ENCODE data around the gene VCX2. TPM values are rescaled to one million over a fixed set of nuclear protein-coding genes. Genes with fewer than 3 reads are reported as not detected.

VCX2 gene
- total and polyA plus RNA-seq, 2 donors (not counting 1 experiment from before 2014, with no cell fraction given): not detected

GRCh38 chrX:8192276-8192675 lies 21.2 kb upstream of the VCX2 start:
- Histone ChIP-seq H3K27ac (ENCODE audit: insufficient read depth, low read length) (no peak overlapping the region), H3K9me3 (ENCODE audit: control insufficient read depth, insufficient read depth, low read depth, low read length) (no peaks in the 10 kb centered on the region), H3K4me1 (ENCODE audit: control insufficient read depth, extremely low read depth, insufficient read depth, low read length) (no peaks in the 10 kb centered on the region), H4K20me1 (ENCODE audit: control insufficient read depth, extremely low read depth, insufficient read depth, low read length) (no peaks in the 10 kb centered on the region), H3K27me3 (ENCODE audit: control insufficient read depth, insufficient read depth, low read length) (no peaks in the 10 kb centered on the region), H3K79me2 (ENCODE audit: control insufficient read depth, insufficient read depth, low read length) (no peaks in the 10 kb centered on the region), H2AFZ (ENCODE audit: low read length) (no peak overlapping the region), H3K36me3 (ENCODE audit: control insufficient read depth, insufficient read depth, low read length) (no peaks in the 10 kb centered on the region), H3K4me3 (replicated peaks in 1 of 4; ENCODE audit: control extremely low read depth in 1 of 4, insufficient read depth in 1 of 4, low read depth in 3 of 4, low read length in 4 of 4) (no peak overlapping the region), H3K9ac (ENCODE audit: insufficient read depth, low read length) (no peak overlapping the region), H3K4me2 (ENCODE audit: extremely low read depth, insufficient read depth, low read length) (no peak overlapping the region)
- peak in 1 of 2 donors; percentile 13 for DNase-seq (ENCODE audit: low read depth in 2 of 2)
- no peak for TF ChIP-seq EZH2 (IDR thresholded peaks at IDR 0.05; ENCODE audit: low read length, missing control alignments)
- TF ChIP-seq CTCF (conservative IDR thresholded peaks at IDR 0.05 in 1 of 2, IDR thresholded peaks at IDR 0.05 in 1 of 2; ENCODE audit: low read depth in 1 of 2, low read length in 2 of 2): no peak

- Histone ChIP-seq H4K20me1 (ENCODE audit: control insufficient read depth, extremely low read depth, insufficient read depth, low read length) (no peaks in the 10 kb centered on the region), H2AFZ (ENCODE audit: low read length) (no peak overlapping the region), H3K4me2 (ENCODE audit: extremely low read depth, insufficient read depth, low read length) (no peak overlapping the region), H3K9me3 (ENCODE audit: control insufficient read depth, insufficient read depth, low read depth, low read length) (no peaks in the 10 kb centered on the region), H3K9ac (ENCODE audit: insufficient read depth, low read length) (no peak overlapping the region), H3K79me2 (ENCODE audit: control insufficient read depth, insufficient read depth, low read length) (no peaks in the 10 kb centered on the region), H3K27me3 (ENCODE audit: control insufficient read depth, insufficient read depth, low read length) (no peaks in the 10 kb centered on the region), H3K27ac (ENCODE audit: insufficient read depth, low read length) (no peak overlapping the region), H3K4me3 (replicated peaks in 1 of 4; ENCODE audit: control extremely low read depth in 1 of 4, insufficient read depth in 1 of 4, low read depth in 3 of 4, low read length in 4 of 4) (no peak overlapping the region), H3K36me3 (ENCODE audit: control insufficient read depth, insufficient read depth, low read length) (no peaks in the 10 kb centered on the region), H3K4me1 (ENCODE audit: control insufficient read depth, extremely low read depth, insufficient read depth, low read length) (no peaks in the 10 kb centered on the region)
- DNase-seq (ENCODE audit: low read depth in 2 of 2): peak in 1 of 2 donors; percentile 14
- no peak for TF ChIP-seq CTCF (conservative IDR thresholded peaks at IDR 0.05 in 1 of 2, IDR thresholded peaks at IDR 0.05 in 1 of 2; ENCODE audit: low read depth in 1 of 2, low read length in 2 of 2)
- TF ChIP-seq EZH2 (IDR thresholded peaks at IDR 0.05; ENCODE audit: low read length, missing control alignments): no peak
These were observed 20.0 kb upstream of the VCX2 start for GRCh38 chrX:8191022-8191421.

GRCh38 chrX:8190341-8190830 lies 19.3 kb upstream of the VCX2 start:
- H2AFZ ChIP-seq (ENCODE audit: low read length): no peak overlapping the region
- H3K27me3 ChIP-seq (ENCODE audit: control insufficient read depth, insufficient read depth, low read length): no peaks in the 10 kb centered on the region
- H3K9me3 ChIP-seq (ENCODE audit: control insufficient read depth, insufficient read depth, low read depth, low read length): no peaks in the 10 kb centered on the region
- no peak for TF ChIP-seq EZH2 (IDR thresholded peaks at IDR 0.05; ENCODE audit: low read length, missing control alignments)
- TF ChIP-seq CTCF (conservative IDR thresholded peaks at IDR 0.05 in 1 of 2, IDR thresholded peaks at IDR 0.05 in 1 of 2; ENCODE audit: low read depth in 1 of 2, low read length in 2 of 2): no peak
- no peak overlapping the region for H3K27ac ChIP-seq (ENCODE audit: insufficient read depth, low read length)
- no peak overlapping the region for H3K4me3 ChIP-seq (replicated peaks in 1 of 4; ENCODE audit: control extremely low read depth in 1 of 4, insufficient read depth in 1 of 4, low read depth in 3 of 4, low read length in 4 of 4)
- no peaks in the 10 kb centered on the region for H3K4me1 ChIP-seq (ENCODE audit: control insufficient read depth, extremely low read depth, insufficient read depth, low read length)
- no peaks in the 10 kb centered on the region for H3K79me2 ChIP-seq (ENCODE audit: control insufficient read depth, insufficient read depth, low read length)
- H4K20me1 ChIP-seq (ENCODE audit: control insufficient read depth, extremely low read depth, insufficient read depth, low read length): no peaks in the 10 kb centered on the region
- no peak overlapping the region for H3K4me2 ChIP-seq (ENCODE audit: extremely low read depth, insufficient read depth, low read length)
- no peak overlapping the region for H3K9ac ChIP-seq (ENCODE audit: insufficient read depth, low read length)
- DNase-seq (ENCODE audit: low read depth in 2 of 2): no peak
- no peaks in the 10 kb centered on the region for H3K36me3 ChIP-seq (ENCODE audit: control insufficient read depth, insufficient read depth, low read length)
